Measurements from ENCODE around the gene ANAPC5.
A peak's percentile ranks its signal among the peaks of the same experiment; 100 is the strongest.
"Not testable (repeated sequence)": the region's sequence is repeated elsewhere in the genome, so short reads cannot be mapped to it uniquely, and the experiment has no call there.

The ANAPC5 gene

GRCh38 chr12:121304306-121304705, 47.9 kb downstream of the ANAPC5 start:
- Mint-ChIP-seq H3K27ac (no peak overlapping the region), H3K36me3 (ENCODE audit: low read depth) (peaks cover 12% of the 10 kb centered on the region), H3K27me3 (no peaks in the 10 kb centered on the region), H3K9me3 (no peaks in the 10 kb centered on the region), H3K4me3 (no peak overlapping the region), H3K4me1 (ENCODE audit: low read depth) (no peaks in the 10 kb centered on the region)

GRCh38 chr12:121301876-121302275, 50.3 kb downstream of the ANAPC5 start:
- no peak overlapping the region for H3K27ac Mint-ChIP-seq
- no peak overlapping the region for H3K4me3 Mint-ChIP-seq
- no peaks in the 10 kb centered on the region for H3K9me3 Mint-ChIP-seq
- H3K4me1 Mint-ChIP-seq (ENCODE audit: low read depth): peaks cover 7% of the 10 kb centered on the region
- H3K27me3 Mint-ChIP-seq: no peaks in the 10 kb centered on the region
- H3K36me3 Mint-ChIP-seq (ENCODE audit: low read depth): no peaks in the 10 kb centered on the region

- H3K4me3 Mint-ChIP-seq: no peak overlapping the region
- H3K27ac Mint-ChIP-seq: no peak overlapping the region
- H3K4me1 Mint-ChIP-seq (ENCODE audit: low read depth): peaks cover 9% of the 10 kb centered on the region
- no peaks in the 10 kb centered on the region for H3K9me3 Mint-ChIP-seq
- no peaks in the 10 kb centered on the region for H3K27me3 Mint-ChIP-seq
- H3K36me3 Mint-ChIP-seq (ENCODE audit: low read depth): no peaks in the 10 kb centered on the region
Observed at GRCh38 chr12:121300083-121300819, 52.0 kb downstream of the ANAPC5 start.

- H3K27ac Mint-ChIP-seq: no peak overlapping the region
- H3K4me3 Mint-ChIP-seq: no peak overlapping the region
Observed at GRCh38 chr12:121299662-121300061, 52.5 kb downstream of the ANAPC5 start.

GRCh38 chr12:121298411-121298810, 53.8 kb downstream of the ANAPC5 start:
- H3K4me3 Mint-ChIP-seq; H3K36me3 Mint-ChIP-seq (ENCODE audit: low read depth); H3K9me3 Mint-ChIP-seq; H3K27me3 Mint-ChIP-seq; H3K27ac Mint-ChIP-seq: not testable (repeated sequence)
- H3K4me1 Mint-ChIP-seq (ENCODE audit: low read depth): peaks cover 21% of the 10 kb centered on the region

More at GRCh38 chr12:121299662-121300061, 52.5 kb downstream of the ANAPC5 start:
- Mint-ChIP-seq H3K36me3 (ENCODE audit: low read depth) (no peaks in the 10 kb centered on the region), H3K27me3 (no peaks in the 10 kb centered on the region), H3K4me1 (ENCODE audit: low read depth) (peaks cover 12% of the 10 kb centered on the region), H3K9me3 (no peaks in the 10 kb centered on the region)

DNA sequence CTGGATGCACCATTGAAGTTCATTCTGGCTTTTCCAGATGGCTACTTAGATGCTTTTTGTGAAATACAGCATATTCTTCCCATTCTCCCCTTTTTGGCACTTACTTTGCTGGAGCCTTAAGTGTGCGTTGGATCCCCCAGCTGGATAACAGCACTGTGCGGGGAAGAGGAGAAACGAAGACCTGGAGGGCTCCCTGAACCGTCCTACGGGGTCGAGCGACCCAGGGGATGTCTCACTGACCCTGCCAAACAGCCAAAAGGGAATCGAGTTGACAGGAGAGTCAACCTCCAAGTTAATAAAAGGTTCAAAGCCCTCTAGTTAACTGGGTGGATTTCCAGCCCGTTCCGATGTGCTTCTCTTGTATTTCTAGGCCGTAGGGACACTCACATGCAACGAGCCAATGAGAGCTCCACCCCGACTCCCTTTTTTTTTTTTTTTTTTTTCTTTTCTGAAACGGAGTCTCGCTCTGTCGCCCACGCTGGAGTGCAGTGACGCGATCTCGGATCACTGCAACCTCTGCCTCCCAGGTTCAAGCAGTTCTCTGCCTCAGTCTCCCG, 54.7 kb downstream of the ANAPC5 start:
- no peaks in the 10 kb centered on the region for H3K9me3 Mint-ChIP-seq
- no peaks in the 10 kb centered on the region for H3K27me3 Mint-ChIP-seq
- H3K4me1 Mint-ChIP-seq (ENCODE audit: low read depth): peaks cover 26% of the 10 kb centered on the region
- peak overlapping the region; percentile 83 for H3K27ac Mint-ChIP-seq
- H3K4me3 Mint-ChIP-seq: peak overlapping the region; percentile 86
- H3K36me3 Mint-ChIP-seq (ENCODE audit: low read depth): peaks cover 10% of the 10 kb centered on the region

- H3K4me3 Mint-ChIP-seq: peak within 1 kb of the TSS; percentile 89
Observed at GRCh38 chr12:121296618-121297434, 55.4 kb downstream of the ANAPC5 start, which contains the start of gene CAMKK2. Gene CAMKK2, minus strand, starts transcription at chr12:121296709. Its CDS starts 22,183 bp downstream, at chr12:121274526.

DNA sequence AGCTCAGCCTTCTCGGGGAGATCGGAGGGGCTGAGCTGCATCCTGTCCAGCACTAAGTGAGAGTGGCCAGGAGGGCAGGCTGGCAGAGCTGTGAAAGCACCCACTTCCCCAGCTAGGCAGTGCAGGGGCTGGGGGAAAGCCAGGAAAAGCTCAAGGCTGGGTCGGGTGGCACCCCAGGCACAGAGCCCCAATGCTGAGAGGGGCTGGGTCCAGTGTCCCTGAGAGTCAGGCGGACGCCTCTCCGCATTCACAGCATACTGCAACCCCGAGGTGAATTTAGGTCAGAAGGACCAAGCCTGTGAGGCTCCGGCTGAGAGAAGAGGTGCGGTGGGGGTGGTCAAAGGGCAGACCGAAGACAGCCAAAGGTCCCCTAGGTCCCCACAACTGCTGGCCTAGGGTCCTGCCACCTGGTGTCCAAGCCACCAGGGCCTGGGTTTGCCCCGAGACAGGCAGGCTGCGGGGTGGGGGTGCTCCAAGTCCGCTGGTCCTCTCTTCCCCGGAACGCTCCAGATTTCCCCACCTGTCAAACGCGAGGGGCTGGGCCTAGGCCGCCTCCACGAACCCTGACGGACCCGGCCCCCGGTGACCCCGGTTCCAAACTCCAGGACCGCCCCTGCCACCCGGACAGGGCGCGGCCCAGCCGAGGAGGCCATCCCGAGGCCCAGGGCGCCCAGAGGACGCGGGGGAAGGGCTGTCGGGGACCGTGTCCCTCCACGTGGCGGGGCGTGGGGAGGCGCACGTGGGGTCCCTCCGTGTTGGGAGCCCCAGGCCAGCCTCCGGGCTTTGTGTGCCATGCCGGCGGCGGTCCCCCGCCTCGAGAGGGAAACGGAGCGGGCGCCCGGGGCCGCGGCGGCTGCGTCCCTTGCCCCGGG, 56.2 kb downstream of the ANAPC5 start:
- Mint-ChIP-seq H3K36me3 (ENCODE audit: low read depth) (peaks cover 21% of the 10 kb centered on the region), H3K4me3 (peak overlapping the region; percentile 89), H3K27me3 (no peaks in the 10 kb centered on the region), H3K4me1 (ENCODE audit: low read depth) (peaks cover 26% of the 10 kb centered on the region), H3K27ac (peak overlapping the region; percentile 36), H3K9me3 (no peaks in the 10 kb centered on the region)

More at GRCh38 chr12:121296618-121297434, 55.4 kb downstream of the ANAPC5 start, which contains the start of gene CAMKK2:
- Mint-ChIP-seq H3K27ac (peak within 1 kb of the TSS; percentile 83), H3K9me3 (no peaks in the 10 kb centered on the region), H3K4me1 (ENCODE audit: low read depth) (peaks cover 26% of the 10 kb centered on the region), H3K27me3 (no peaks in the 10 kb centered on the region), H3K36me3 (ENCODE audit: low read depth) (peaks cover 14% of the 10 kb centered on the region)

- Mint-ChIP-seq H3K4me1 (ENCODE audit: low read depth) (peaks cover 26% of the 10 kb centered on the region), H3K27me3 (no peaks in the 10 kb centered on the region), H3K9me3 (no peaks in the 10 kb centered on the region), H3K27ac (no peak overlapping the region), H3K4me3 (peak overlapping the region; percentile 89), H3K36me3 (ENCODE audit: low read depth) (peaks cover 21% of the 10 kb centered on the region)
Observed at GRCh38 chr12:121295116-121295745, 57.0 kb downstream of the ANAPC5 start.

DNA sequence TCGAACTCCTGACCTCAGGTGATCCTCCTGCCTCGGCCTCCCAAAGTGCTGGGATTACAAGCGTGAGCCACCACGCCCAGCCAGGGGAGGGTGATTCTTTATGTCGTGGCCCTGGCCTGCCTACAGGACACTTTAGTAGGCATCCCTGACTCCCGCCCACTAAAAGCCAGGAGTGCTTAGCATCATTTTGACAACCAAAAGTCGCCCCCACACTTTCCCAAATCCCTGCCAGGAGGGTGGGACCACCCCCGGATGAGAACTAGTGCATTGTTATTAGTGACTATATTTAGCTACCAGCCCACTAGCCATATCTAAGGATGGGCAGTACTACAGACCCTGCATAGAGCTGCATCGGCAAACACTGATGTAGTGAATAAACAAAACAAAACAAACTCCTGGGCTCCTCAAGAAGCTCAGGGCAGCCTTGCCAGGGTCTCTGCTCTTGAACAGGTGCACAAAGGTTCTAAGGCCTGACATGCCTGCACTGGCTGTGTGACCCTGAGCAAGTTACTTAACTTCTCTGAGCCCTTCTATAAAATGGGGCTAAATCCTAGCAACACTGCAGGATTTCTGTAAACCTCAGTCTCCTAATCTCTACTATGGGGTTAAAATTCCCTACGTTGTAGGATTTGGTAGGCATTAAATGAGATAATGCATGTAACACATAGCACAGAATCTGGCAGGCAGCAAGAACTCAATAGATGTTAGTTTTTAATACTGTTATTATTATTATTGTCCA, 57.9 kb downstream of the ANAPC5 start:
- Mint-ChIP-seq H3K4me3 (no peak overlapping the region), H3K36me3 (ENCODE audit: low read depth) (peaks cover 25% of the 10 kb centered on the region), H3K27ac (no peak overlapping the region), H3K4me1 (ENCODE audit: low read depth) (peaks cover 26% of the 10 kb centered on the region), H3K9me3 (no peaks in the 10 kb centered on the region), H3K27me3 (no peaks in the 10 kb centered on the region)

DNA sequence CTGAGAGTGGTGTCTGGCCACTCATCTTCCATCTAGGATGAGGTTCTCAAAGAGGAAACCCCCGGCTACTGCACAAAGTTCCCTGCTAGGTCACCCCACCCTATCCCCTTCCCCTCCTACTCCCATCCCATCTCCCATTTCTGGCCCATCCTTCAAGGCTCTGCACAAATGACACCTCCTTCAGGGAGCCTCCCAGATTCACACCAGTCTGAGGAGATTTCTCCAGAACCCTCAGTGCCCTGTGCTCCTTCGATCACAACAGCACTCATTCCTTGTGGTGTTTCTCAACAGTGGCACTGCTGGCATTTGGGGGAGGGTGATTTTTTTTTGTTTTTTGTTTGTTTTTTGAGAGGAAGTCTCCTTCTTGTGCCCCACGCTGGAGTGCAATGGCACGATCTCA, 58.6 kb downstream of the ANAPC5 start:
- Mint-ChIP-seq H3K27me3 (no peaks in the 10 kb centered on the region), H3K27ac (no peak overlapping the region), H3K4me1 (ENCODE audit: low read depth) (peaks cover 26% of the 10 kb centered on the region), H3K9me3 (no peaks in the 10 kb centered on the region), H3K36me3 (ENCODE audit: low read depth) (peaks cover 25% of the 10 kb centered on the region), H3K4me3 (no peak overlapping the region)

GRCh38 chr12:121290410-121290809, 61.8 kb downstream of the ANAPC5 start:
- Mint-ChIP-seq H3K27me3 (no peaks in the 10 kb centered on the region), H3K27ac (no peak overlapping the region), H3K36me3 (ENCODE audit: low read depth) (peaks cover 25% of the 10 kb centered on the region), H3K4me1 (ENCODE audit: low read depth) (peaks cover 22% of the 10 kb centered on the region), H3K9me3 (no peaks in the 10 kb centered on the region), H3K4me3 (no peak overlapping the region)

DNA sequence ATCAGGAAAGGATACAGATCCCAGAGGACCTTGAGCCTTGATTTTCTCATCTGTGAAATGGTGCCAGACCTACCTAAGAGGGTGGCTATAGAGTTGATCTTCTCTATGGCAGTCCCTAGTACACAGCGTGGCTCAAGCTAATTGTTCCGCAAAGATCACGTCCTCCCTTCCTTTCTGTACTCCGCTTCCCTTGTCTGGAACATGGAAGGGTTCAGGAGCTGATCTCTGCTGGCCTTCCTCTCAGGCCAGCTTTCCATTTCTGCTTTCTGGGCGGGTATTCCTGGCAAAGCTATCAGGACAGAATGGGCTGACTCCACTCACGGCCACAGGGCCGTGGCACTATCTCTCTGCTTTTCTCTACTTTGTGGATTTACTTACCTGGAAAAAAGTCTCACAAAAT, 62.2 kb downstream of the ANAPC5 start:
- H3K9me3 Mint-ChIP-seq: no peaks in the 10 kb centered on the region
- H3K4me3 Mint-ChIP-seq: no peak overlapping the region
- H3K4me1 Mint-ChIP-seq (ENCODE audit: low read depth): peaks cover 18% of the 10 kb centered on the region
- H3K27ac Mint-ChIP-seq: no peak overlapping the region
- no peaks in the 10 kb centered on the region for H3K27me3 Mint-ChIP-seq
- H3K36me3 Mint-ChIP-seq (ENCODE audit: low read depth): peaks cover 25% of the 10 kb centered on the region
